OCI-LY7 (cell line): Measurements from ENCODE around the gene ISG20L2. TPM values are rescaled to one million over a fixed set of nuclear protein-coding genes. Genes with fewer than 3 reads are reported as not detected.

ENCODE experiments used
- BruUV-seq: library from RNA; stranded (reverse); fragments of 400-500 nt; replicated peaks from 2 replicates; lab custom pipeline; 2021; lab: Mats Ljungman, UMichigan
- CTCF ChIA-PET: fragments of 300-600 bp; sonication (Branson Sonifier 250); formaldehyde crosslinking; loops from one replicate; lab custom pipeline; 2022; ENCODE audit warnings: antibody characterized with exemption; ENCODE audit not compliant: unreplicated experiment; lab: Charles Lee
- POLR2A ChIA-PET: fragments of 300-600 bp; sonication (Branson Sonifier 250); formaldehyde crosslinking; loops from one replicate; lab custom pipeline; 2022; ENCODE audit warnings: antibody characterized with exemption; lab: Charles Lee
- DNase-seq: peaks from one replicate; pipeline ENCODE4 v3.0.0-alpha.2; 2015; ENCODE audit warnings: low spot score
- H2AFZ ChIP-seq: fragments of 200-600 bp; sonication (generic), shearing (Covaris generic); 2 replicates; pipeline ENCODE4 v1.6.1; 2014; ENCODE audit warnings: mild to moderate bottlenecking, antibody characterized with exemption, low read length, moderate library complexity
- H3K27ac ChIP-seq: fragments of 200-600 bp; sonication (generic); 2 replicates; pipeline ENCODE4 v1.5.1; 2014; ENCODE audit warnings: mixed run types, low read depth, mild to moderate bottlenecking, moderate library complexity, low read length, inconsistent platforms; ENCODE audit not compliant: poor library complexity, severe bottlenecking
- H3K36me3 ChIP-seq: fragments of 200-600 bp; sonication (generic); 2 replicates; pipeline ENCODE4 v1.6.1; 2014; ENCODE audit warnings: mild to moderate bottlenecking, antibody characterized with exemption, low read length, moderate library complexity, mixed read lengths; ENCODE audit not compliant: insufficient read depth
- H3K4me1 ChIP-seq: fragments of 200-600 bp; sonication (generic); 2 replicates; pipeline ENCODE4 v1.5.1; 2014; ENCODE audit warnings: mild to moderate bottlenecking, low read length; ENCODE audit not compliant: insufficient read depth, poor library complexity, severe bottlenecking
- H3K4me2 ChIP-seq: fragments of 200-600 bp; sonication (generic); 2 replicates; pipeline ENCODE4 v1.6.1; 2014; ENCODE audit warnings: mild to moderate bottlenecking, low read length
- H3K4me3 ChIP-seq: fragments of 200-600 bp; sonication (generic); 2 replicates; pipeline ENCODE4 v1.5.1; 2014; ENCODE audit warnings: mild to moderate bottlenecking, low read depth, low read length; ENCODE audit not compliant: poor library complexity, severe bottlenecking
- H3K79me2 ChIP-seq: fragments of 200-600 bp; sonication (generic); 2 replicates; pipeline ENCODE4 v1.6.1; 2016; ENCODE audit warnings: low read depth, mild to moderate bottlenecking, low read length, moderate library complexity, mixed read lengths; ENCODE audit not compliant: insufficient read depth
- H3K9me2 ChIP-seq: fragments of 200-600 bp; sonication (generic); 2 replicates; pipeline ENCODE4 v1.6.1; 2016; ENCODE audit warnings: mild to moderate bottlenecking, low read length, mixed read lengths; ENCODE audit not compliant: insufficient read depth
- H3K9me3 ChIP-seq: fragments of 200-600 bp; sonication (generic); 2 replicates; pipeline ENCODE4 v1.6.1; 2014; ENCODE audit warnings: mild to moderate bottlenecking, mixed run types, low read length, mixed read lengths
- H4K20me1 ChIP-seq: fragments of 200-600 bp; sonication (generic); 2 replicates; pipeline ENCODE4 v1.6.1; 2014; ENCODE audit warnings: mild to moderate bottlenecking, antibody characterized with exemption, low read length, moderate library complexity, mixed read lengths; ENCODE audit not compliant: insufficient read depth
- CTCF ChIP-seq: fragments of 200-600 bp; sonication (generic); conservative IDR thresholded peaks from 2 replicates; pipeline ENCODE4 v1.5.1; 2014; ENCODE audit warnings: mild to moderate bottlenecking, antibody characterized with exemption, low read length, moderate library complexity, mixed read lengths
- EZH2phosphoT487 ChIP-seq: fragments of 200-600 bp; sonication (generic); IDR thresholded peaks from 2 replicates; pipeline ENCODE4 v1.6.1; 2018; ENCODE audit warnings: low read depth, borderline replicate concordance, mild to moderate bottlenecking, mixed run types, antibody characterized with exemption, low read length, moderate library complexity, mixed read lengths
- intact Hi-C: fragments of 100-400 bp; cut with micrococcal nuclease; formaldehyde crosslinking; loops from one replicate; pipeline ENCODE4 v1.10.0; 2022; ENCODE audit not compliant: unreplicated experiment
- total RNA-seq, 2 experiments: library from RNA; depleted of rRNA in 1 of 2; stranded (reverse); fragments of >200 nt in 1 of 2; shearing (Covaris generic) in 1 of 2; gene quantifications; 2 replicates each; pipeline ENCODE4 v1.2.3, GENCODE V29; 2014 to 2022

Gene ISG20L2
- total RNA-seq, 2 experiments from 2014 or later, result 37.9 to 74.1 TPM

GRCh38 chr1:156740741-156741480 lies 12.3 kb upstream of the ISG20L2 start, which contains the start of gene MRPL24:
Gene MRPL24 (minus strand): TSS chr1:156741088. CDS start chr1:156738704, 2,384 bp downstream.
- no TSS peak for BruUV-seq
- H3K4me2 ChIP-seq, result peak within 1 kb of the TSS; percentile 75
- TF ChIP-seq CTCF (no peak), EZH2phosphoT487 (no peak)
- H3K4me1 ChIP-seq, result peaks cover 26% of the 10 kb centered on the region
- intact Hi-C loops, result loop anchor here (1.0 kb wide), 1 partner anchor 26 kb away; the partner anchor contains the start of gene PRCC
- ChIA-PET POLR2A (interaction anchor here (0.6 to 2.7 kb wide), 9 partner anchors 9 to 1033 kb away, joined by 3 to 16 read pairs (median 5); partner anchors contain the start of genes HDGF, ISG20L2, METTL25B and PRCC), CTCF (interaction anchor here (0.6 to 1.1 kb wide), 4 partner anchors 14 to 51 kb away, joined by 3 to 4 read pairs (median 3); no protein-coding TSS in a partner anchor)
- H3K79me2 ChIP-seq, result peaks cover 24% of the 10 kb centered on the region
- H3K9me3 ChIP-seq, result no peaks in the 10 kb centered on the region
- H3K4me3 ChIP-seq, result peak within 1 kb of the TSS; percentile 74
- peak within 1 kb of the TSS; percentile 70 for H3K27ac ChIP-seq
- H2AFZ ChIP-seq, result peak within 1 kb of the TSS; percentile 7; the same call in 1 of the 2 replicates
- H4K20me1 ChIP-seq, result peaks cover 4% of the 10 kb centered on the region; the same call in 1 of the 2 replicates
- peak; percentile 99 for DNase-seq
- H3K36me3 ChIP-seq, result peaks cover 86% of the 10 kb centered on the region
- H3K9me2 ChIP-seq, result no peaks in the 10 kb centered on the region

GRCh38 chr1:156740237-156740740 lies 11.7 kb upstream of the ISG20L2 start:
- no peaks in the 10 kb centered on the region for H3K9me2 ChIP-seq
- peaks cover 18% of the 10 kb centered on the region; the same call in 1 of the 2 replicates for H3K79me2 ChIP-seq
- H3K27ac ChIP-seq, result peak overlapping the region; percentile 52
- H3K9me3 ChIP-seq, result no peaks in the 10 kb centered on the region
- H4K20me1 ChIP-seq, result no peaks in the 10 kb centered on the region
- BruUV-seq, result no TSS peak
- peaks cover 85% of the 10 kb centered on the region for H3K36me3 ChIP-seq
- CTCF ChIA-PET, result interaction anchor here (1.0 kb wide), 1 partner anchor 13 kb away, joined by 3 read pairs; no protein-coding TSS in a partner anchor
- peaks cover 20% of the 10 kb centered on the region for H3K4me1 ChIP-seq
- H3K4me3 ChIP-seq, result peak overlapping the region; percentile 74
- peak overlapping the region; percentile 7; the same call in 1 of the 2 replicates for H2AFZ ChIP-seq
- no peak for TF ChIP-seq CTCF
- TF ChIP-seq EZH2phosphoT487, result no peak
- intact Hi-C loops, result no loop called here
- POLR2A ChIA-PET, result interaction anchor here (0.6 to 2.7 kb wide), 7 partner anchors 11 to 1033 kb away, joined by 3 to 16 read pairs (median 6); partner anchors contain the start of genes HDGF, ISG20L2, METTL25B and PRCC
- peak overlapping the region; percentile 75 for H3K4me2 ChIP-seq
- peak; percentile 46 for DNase-seq
